Right lobe of liver (tissue), 6 donors: Measurements from ENCODE around the gene EPB41L4B. TPM values are rescaled to one million over a fixed set of nuclear protein-coding genes. Genes with fewer than 3 reads are reported as not detected.

Experiments used
- ATAC-seq, 4 donors: fragments of 200-7000 bp; cut with Tn5 transposase; one replicate each; pipeline ENCODE4 v1.9.1; 2020; ENCODE audit warnings: mild to moderate bottlenecking in 4 of 4, moderate library complexity in 4 of 4
- DNase-seq, 3 donors: peaks; one replicate each; pipeline ENCODE4 v3.0.0-alpha.2; 2020
- H3K27ac ChIP-seq, 3 donors: fragments of 200-600 bp; one replicate each; pipeline ENCODE4 v1.8.0; 2022
- H3K27me3 ChIP-seq, 2 donors: fragments of 200-600 bp; one replicate each; pipeline ENCODE4 v1.8.0; 2022
- H3K36me3 ChIP-seq, 4 donors: fragments of 200-600 bp; sonication (generic) in 1 of 4; one replicate each; pipeline versions ENCODE4 v1.5.1 to v1.8.0; 2017 to 2022; ENCODE audit warnings: control low read depth in 1 of 4
- H3K4me1 ChIP-seq, 4 donors: fragments of 200-600 bp; sonication (generic) in 1 of 4; one replicate each; pipeline versions ENCODE4 v1.5.1 to v1.8.0; 2017 to 2022; ENCODE audit warnings: control low read depth in 1 of 4
- H3K4me3 ChIP-seq, 3 donors: fragments of 200-600 bp; one replicate each; pipeline ENCODE4 v1.8.0; 2022
- H3K9me3 ChIP-seq, 4 donors: fragments of 200-600 bp; sonication (generic) in 1 of 4; one replicate each; pipeline versions ENCODE4 v1.5.1 to v1.8.0; 2017 to 2022; ENCODE audit warnings: control low read depth in 1 of 4
- CTCF ChIP-seq, 4 donors: fragments of 200-600 bp in 3 of 4; fragments of 450-650 bp in 1 of 4; IDR thresholded peaks; one replicate each; pipeline versions ENCODE4 v1.5.1 to v1.8.0; 2016 to 2022; ENCODE audit warnings: antibody characterized with exemption in 4 of 4, mild to moderate bottlenecking in 2 of 4
- POLR2A ChIP-seq: fragments of 450-650 bp; IDR thresholded peaks from one replicate; pipeline ENCODE4 v1.6.1; 2017; ENCODE audit warnings: antibody characterized with exemption, mild to moderate bottlenecking
- WGBS: methylation state at CpG from one replicate; pipeline ENCODE4 v1.1.6; 2018; ENCODE audit warnings: low coverage, low lambda C conversion rate; ENCODE audit not compliant: insufficient coverage; ENCODE audit errors: missing lambda C conversion rate; 5-methylcytosine and 5-hydroxymethylcytosine counted together
- intact Hi-C, 2 donors: fragments of 100-400 bp; cut with DNase I; formaldehyde crosslinking; loops; one replicate each; pipeline versions ENCODE4 v1.11.2 to v1.14.1; 2022
- total RNA-seq, 6 experiments: library from RNA; depleted of rRNA in 2 of 6; stranded (reverse); fragments of >200 nt in 2 of 6; fragmentation: NEBNext Ultra II Directional in 3 of 6; extraction: Animal tissue kit (Norgen Biotek cat#: 25700) in 3 of 6; gene quantifications; one replicate each; pipeline versions ENCODE4 v1.1.0 to v1.2.4, GENCODE V29; 2016 to 2023
- donor health status: DM: no; HTN: yes; CAD: no.
- donor health status: DM: no; HTN: no; CAD: no.
- donor health status: DM: no; HTN: no; CAD: no.
- donor health status: DM: no; HTN: yes; CAD: no.
- donor health status: DM: no; HTN: yes; CAD: no.

EPB41L4B gene
- total RNA-seq, 6 experiments from 2014 or later, result 29.0 to 89.0 (median 32.4) TPM

GRCh38 chr9:109272045-109272444 is 48.8 kb downstream of the EPB41L4B start:
- ATAC-seq (no peak), DNase-seq (no peak)
- peaks cover 0 to 40% (median 17%) of the 10 kb centered on the region in 4 donors for H3K4me1 ChIP-seq
- no peak overlapping the region for H3K4me3 ChIP-seq
- H3K27ac ChIP-seq, result no peak overlapping the region
- no peaks in the 10 kb centered on the region for H3K9me3 ChIP-seq
- TF ChIP-seq CTCF (IDR thresholded peaks at IDR 0.05), result no peak
- TF ChIP-seq POLR2A, result no peak
- intact Hi-C loops, result no loop called here
- WGBS, result 100% methylated on average over 4 of the region's 4 CpGs
- H3K27me3 ChIP-seq, result no peaks in the 10 kb centered on the region
- peaks cover 0 to 9% (median 0%) of the 10 kb centered on the region in 4 donors for H3K36me3 ChIP-seq

DNA sequence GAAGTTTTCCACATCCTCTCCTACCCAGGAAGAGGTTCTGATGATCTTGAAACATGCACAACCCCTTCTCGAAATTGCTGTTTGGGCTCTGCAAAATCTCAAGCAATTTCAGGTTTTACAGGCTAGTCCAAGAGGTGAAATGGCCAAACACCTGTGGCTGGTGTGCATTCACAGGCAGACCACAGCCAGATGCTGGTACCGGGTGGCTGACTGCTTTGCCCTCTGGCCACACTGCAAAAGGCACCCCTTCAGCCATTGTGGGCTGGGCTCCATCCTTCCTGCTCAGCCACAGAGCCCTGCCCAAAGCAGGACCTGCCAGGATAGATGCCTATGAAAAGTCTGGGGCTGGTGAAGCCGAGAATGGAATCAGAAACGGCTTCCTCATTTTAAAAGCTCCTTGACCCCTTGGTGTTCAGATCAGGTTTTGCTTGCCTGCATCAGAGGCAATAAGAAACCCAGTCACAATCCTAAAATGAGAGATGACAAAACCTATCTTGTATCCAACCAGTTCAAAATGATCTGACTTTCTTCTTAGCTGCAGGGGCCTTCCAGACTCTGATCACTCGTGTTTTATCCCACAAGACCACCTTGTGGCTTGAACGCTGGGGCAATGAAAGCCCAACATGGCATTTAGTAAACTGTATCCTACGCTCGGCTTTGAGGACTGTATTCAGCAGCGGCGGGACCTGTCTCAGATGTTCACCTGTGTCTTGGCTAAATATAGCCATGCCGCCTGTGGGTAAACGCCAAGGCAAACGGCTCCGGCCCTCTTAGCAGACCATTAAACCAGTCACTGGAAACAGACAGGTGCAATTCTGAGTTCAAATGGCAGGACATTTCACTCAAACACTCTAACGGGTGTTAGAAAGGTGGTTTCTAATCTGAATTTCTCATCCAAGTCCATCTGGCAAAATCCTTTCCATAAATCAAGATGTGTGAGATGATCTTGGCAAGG is 49.6 kb downstream of the EPB41L4B start:
- Histone ChIP-seq H3K4me1 (peaks cover 0 to 32% (median 13%) of the 10 kb centered on the region in 4 donors), H3K36me3 (peaks cover 0 to 10% (median 0%) of the 10 kb centered on the region in 4 donors), H3K4me3 (no peak overlapping the region), H3K9me3 (no peaks in the 10 kb centered on the region), H3K27ac (no peak overlapping the region), H3K27me3 (no peaks in the 10 kb centered on the region)
- 85% methylated on average over 13 of the region's 15 CpGs for WGBS
- no peak for DNase-seq
- TF ChIP-seq POLR2A (no peak), CTCF (IDR thresholded peaks at IDR 0.05) (no peak)
- ATAC-seq, result no peak
- intact Hi-C loops, result no loop called here

GRCh38 chr9:109270441-109270840 is 50.4 kb downstream of the EPB41L4B start:
- H3K27me3 ChIP-seq, result no peaks in the 10 kb centered on the region
- peaks cover 0 to 29% (median 9%) of the 10 kb centered on the region in 4 donors for H3K4me1 ChIP-seq
- H3K27ac ChIP-seq, result no peak overlapping the region
- peaks cover 0 to 10% (median 0%) of the 10 kb centered on the region in 4 donors for H3K36me3 ChIP-seq
- TF ChIP-seq POLR2A (no peak), CTCF (IDR thresholded peaks at IDR 0.05) (no peak)
- no peak for ATAC-seq
- no peak overlapping the region for H3K4me3 ChIP-seq
- DNase-seq, result no peak
- intact Hi-C loops, result no loop called here
- H3K9me3 ChIP-seq, result no peaks in the 10 kb centered on the region

- H3K27me3 ChIP-seq, result no peaks in the 10 kb centered on the region
- peaks cover 0 to 10% (median 0%) of the 10 kb centered on the region in 4 donors for H3K36me3 ChIP-seq
- 93% methylated on average over 5 of the region's 5 CpGs for WGBS
- H3K9me3 ChIP-seq, result no peaks in the 10 kb centered on the region
- peaks cover 0 to 28% (median 6%) of the 10 kb centered on the region in 4 donors for H3K4me1 ChIP-seq
- no peak overlapping the region for H3K4me3 ChIP-seq
- intact Hi-C loops, result no loop called here
- DNase-seq (no peak), ATAC-seq (no peak)
- no peak for TF ChIP-seq POLR2A
- TF ChIP-seq CTCF (IDR thresholded peaks at IDR 0.05), result no peak
- no peak overlapping the region for H3K27ac ChIP-seq
Measured at GRCh38 chr9:109269839-109270238, 51.0 kb downstream of the EPB41L4B start.
